Tibial nerve (tissue), 4 donors: Measurements from ENCODE around the gene MBOAT1. TPM values are rescaled to one million over a fixed set of nuclear protein-coding genes. Genes with fewer than 3 reads are reported as not detected.

Experiments used
- DNase-seq, 2 donors: peaks; one replicate each; pipeline ENCODE4 v3.0.0-alpha.2; 2019; ENCODE audit warnings: low spot score in 2 of 2
- H3K27ac ChIP-seq, 4 donors: fragments of 200-600 bp; sonication (generic) in 3 of 4; one replicate each; pipeline ENCODE4 v1.5.1; 2017 to 2019; ENCODE audit warnings: mild to moderate bottlenecking in 1 of 4
- H3K27me3 ChIP-seq, 2 donors: fragments of 200-600 bp; sonication (generic) in 1 of 2; one replicate each; pipeline versions ENCODE4 v1.5.1 to v1.6.0; 2017 to 2019
- H3K36me3 ChIP-seq, 3 donors: fragments of 200-600 bp; sonication (generic); one replicate each; pipeline ENCODE4 v1.5.1; 2018 to 2019
- H3K4me1 ChIP-seq, 4 donors: fragments of 200-600 bp; sonication (generic) in 3 of 4; one replicate each; pipeline ENCODE4 v1.5.1; 2017 to 2019
- H3K4me3 ChIP-seq, 4 donors: fragments of 200-600 bp; sonication (generic) in 3 of 4; one replicate each; pipeline ENCODE4 v1.5.1; 2017 to 2019; ENCODE audit warnings: mild to moderate bottlenecking in 1 of 4, moderate library complexity in 1 of 4
- H3K9me3 ChIP-seq, 4 donors: fragments of 200-600 bp; sonication (generic) in 3 of 4; one replicate each; pipeline ENCODE4 v1.5.1; 2017 to 2019
- EP300 ChIP-seq, 2 donors: sonication (generic); formaldehyde crosslinking; IDR thresholded peaks; one replicate each; pipeline ENCODE4 v1.6.1; 2017; ENCODE audit warnings: antibody characterized with exemption in 2 of 2, mild to moderate bottlenecking in 1 of 2
- POLR2A ChIP-seq, 2 donors: fragments of 450-650 bp; IDR thresholded peaks; one replicate each; pipeline ENCODE4 v1.6.1; 2017; ENCODE audit warnings: antibody characterized with exemption in 2 of 2, mild to moderate bottlenecking in 2 of 2, moderate library complexity in 2 of 2
- WGBS, 2 donors: methylation state at CpG; one replicate each; pipeline ENCODE4 v1.1.5; 2018; 5-methylcytosine and 5-hydroxymethylcytosine counted together
- total RNA-seq, 4 donors: library from RNA; depleted of rRNA; stranded (reverse); fragments of >200 nt; gene quantifications; one replicate each; pipeline ENCODE4 v1.1.0, GENCODE V29; 2016
- TF ChIP-seq, protein P1 (sequence below), 5 experiments: fragments of 200-600 bp in 3 of 5; fragments of 450-650 bp in 2 of 5; sonication (generic) in 3 of 5; IDR thresholded peaks; one replicate each; pipeline ENCODE4 v1.5.1; 2016 to 2019; ENCODE audit warnings: antibody characterized with exemption in 5 of 5, mild to moderate bottlenecking in 3 of 5, moderate library complexity in 2 of 5

MBOAT1 gene
- total RNA-seq, 4 donors from 2014 or later: 12.3 to 25.6 (median 19.2) TPM

DNA sequence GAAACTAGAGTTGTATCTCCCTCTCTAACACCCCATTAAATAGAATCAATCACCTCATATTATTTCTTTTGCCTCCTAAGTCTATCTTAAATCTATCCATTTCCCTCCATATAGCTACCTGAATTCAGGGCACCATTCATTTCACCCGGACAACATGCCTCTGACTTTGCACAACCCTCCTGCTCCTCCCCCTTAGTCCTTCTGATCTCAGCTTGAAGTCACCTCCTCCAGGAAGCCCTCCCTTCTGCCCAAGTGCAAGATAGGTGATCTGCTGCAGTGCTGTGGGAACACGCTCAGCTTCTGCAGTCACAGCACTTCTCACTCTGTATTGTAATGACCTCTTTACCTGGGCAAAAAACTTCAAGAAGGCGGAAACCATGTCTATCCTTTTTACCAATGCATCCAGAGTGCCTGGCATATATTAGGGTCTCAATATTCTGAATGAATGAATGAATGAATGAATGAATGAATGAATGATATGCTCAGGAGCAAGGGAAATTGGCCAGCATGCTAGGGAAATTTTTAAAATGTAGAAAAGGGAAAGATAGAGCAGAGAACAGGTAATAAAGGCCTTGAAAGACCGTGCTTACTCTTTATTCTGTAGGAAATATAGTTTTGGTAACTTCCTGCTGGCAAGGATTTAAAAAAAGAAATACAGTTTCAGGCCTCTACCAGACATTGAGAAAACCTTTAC lies 41.7 kb downstream of the MBOAT1 start:
- no peak for DNase-seq
- Histone ChIP-seq H3K27me3 (no peaks in the 10 kb centered on the region), H3K36me3 (peaks cover 0 to 7% (median 0%) of the 10 kb centered on the region in 3 donors), H3K4me3 (no peak overlapping the region), H3K27ac (peak overlapping the region in 1 of 4 donors; percentile 74), H3K4me1 (peaks cover 0 to 49% (median 8%) of the 10 kb centered on the region in 4 donors), H3K9me3 (no peaks in the 10 kb centered on the region)
- 80 to 96% methylated on average over 4 of the region's 4 CpGs for whole genome bisulfite sequencing, 2 donors
- TF ChIP-seq, protein P1, sequence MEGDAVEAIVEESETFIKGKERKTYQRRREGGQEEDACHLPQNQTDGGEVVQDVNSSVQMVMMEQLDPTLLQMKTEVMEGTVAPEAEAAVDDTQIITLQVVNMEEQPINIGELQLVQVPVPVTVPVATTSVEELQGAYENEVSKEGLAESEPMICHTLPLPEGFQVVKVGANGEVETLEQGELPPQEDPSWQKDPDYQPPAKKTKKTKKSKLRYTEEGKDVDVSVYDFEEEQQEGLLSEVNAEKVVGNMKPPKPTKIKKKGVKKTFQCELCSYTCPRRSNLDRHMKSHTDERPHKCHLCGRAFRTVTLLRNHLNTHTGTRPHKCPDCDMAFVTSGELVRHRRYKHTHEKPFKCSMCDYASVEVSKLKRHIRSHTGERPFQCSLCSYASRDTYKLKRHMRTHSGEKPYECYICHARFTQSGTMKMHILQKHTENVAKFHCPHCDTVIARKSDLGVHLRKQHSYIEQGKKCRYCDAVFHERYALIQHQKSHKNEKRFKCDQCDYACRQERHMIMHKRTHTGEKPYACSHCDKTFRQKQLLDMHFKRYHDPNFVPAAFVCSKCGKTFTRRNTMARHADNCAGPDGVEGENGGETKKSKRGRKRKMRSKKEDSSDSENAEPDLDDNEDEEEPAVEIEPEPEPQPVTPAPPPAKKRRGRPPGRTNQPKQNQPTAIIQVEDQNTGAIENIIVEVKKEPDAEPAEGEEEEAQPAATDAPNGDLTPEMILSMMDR (IDR thresholded peaks at IDR 0.05): no peak

DNA sequence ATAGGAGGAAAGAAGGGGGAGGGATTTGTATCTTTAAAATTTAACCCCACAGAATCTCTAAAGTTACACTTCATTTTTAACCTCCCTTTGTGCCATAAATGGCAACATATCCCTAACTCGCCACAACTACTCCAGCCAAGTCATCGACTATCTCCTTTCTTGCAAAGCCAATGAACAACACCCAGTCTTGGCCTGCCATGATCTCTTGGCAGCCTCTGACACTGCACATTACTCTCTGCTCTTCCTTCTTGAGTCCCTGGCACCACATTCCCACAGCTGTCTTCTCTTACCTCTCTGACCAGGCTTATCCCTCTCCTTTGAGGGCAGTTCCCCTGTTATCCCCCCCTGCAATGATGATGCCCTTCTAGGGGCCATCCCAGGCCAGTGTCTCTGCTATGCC lies 42.5 kb downstream of the MBOAT1 start:
- Histone ChIP-seq H3K4me3 (no peak overlapping the region), H3K4me1 (peaks cover 0 to 46% (median 8%) of the 10 kb centered on the region in 4 donors), H3K36me3 (peaks cover 0 to 7% (median 0%) of the 10 kb centered on the region in 3 donors), H3K9me3 (no peaks in the 10 kb centered on the region), H3K27me3 (no peaks in the 10 kb centered on the region), H3K27ac (peak overlapping the region in 2 of 4 donors; percentile 38 to 74)
- WGBS, 2 donors: 52% methylated on average over 2 of the region's 2 CpGs
- no peak for DNase-seq
- TF ChIP-seq, protein P1 (IDR thresholded peaks at IDR 0.05): no peak
- TF ChIP-seq POLR2A (IDR thresholded peaks at IDR 0.05) (no peak), EP300 (IDR thresholded peaks at IDR 0.05) (no peak)

DNA sequence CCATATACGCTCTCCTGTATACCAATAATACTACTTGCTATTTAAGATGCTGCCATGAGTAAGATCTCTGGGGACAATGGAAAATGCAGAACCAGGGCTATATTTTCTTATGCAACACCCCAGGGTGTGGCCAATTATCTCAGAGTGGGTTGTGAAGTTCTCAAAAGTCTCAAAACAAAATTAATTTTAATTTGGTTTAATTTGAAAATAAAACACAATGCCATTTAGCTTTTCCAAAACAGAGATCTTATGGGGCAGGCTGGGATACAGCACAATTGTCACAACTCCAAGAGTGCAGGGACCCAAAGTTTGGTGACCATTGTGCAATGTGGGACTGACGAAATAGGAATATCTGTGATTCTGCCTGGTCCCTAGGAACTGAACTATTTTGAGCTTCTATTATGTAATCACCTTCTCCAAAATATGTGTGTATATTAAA lies 43.1 kb downstream of the MBOAT1 start:
- H3K4me1 ChIP-seq: peaks cover 0 to 40% (median 6%) of the 10 kb centered on the region in 4 donors
- 63 to 73% methylated on average over 2 of the region's 2 CpGs for WGBS, 2 donors
- no peak overlapping the region for H3K4me3 ChIP-seq
- peak overlapping the region; percentile 4 to 74 (median 60) for H3K27ac ChIP-seq
- H3K36me3 ChIP-seq: peaks cover 0 to 7% (median 0%) of the 10 kb centered on the region in 3 donors
- H3K27me3 ChIP-seq: no peaks in the 10 kb centered on the region
- DNase-seq: peak in 1 of 2 donors; percentile 73
- peak in 1 of 2 donors; percentile 85 for TF ChIP-seq EP300 (IDR thresholded peaks at IDR 0.05)
- TF ChIP-seq, protein P1 (IDR thresholded peaks at IDR 0.05): no peak
- no peaks in the 10 kb centered on the region for H3K9me3 ChIP-seq

DNA sequence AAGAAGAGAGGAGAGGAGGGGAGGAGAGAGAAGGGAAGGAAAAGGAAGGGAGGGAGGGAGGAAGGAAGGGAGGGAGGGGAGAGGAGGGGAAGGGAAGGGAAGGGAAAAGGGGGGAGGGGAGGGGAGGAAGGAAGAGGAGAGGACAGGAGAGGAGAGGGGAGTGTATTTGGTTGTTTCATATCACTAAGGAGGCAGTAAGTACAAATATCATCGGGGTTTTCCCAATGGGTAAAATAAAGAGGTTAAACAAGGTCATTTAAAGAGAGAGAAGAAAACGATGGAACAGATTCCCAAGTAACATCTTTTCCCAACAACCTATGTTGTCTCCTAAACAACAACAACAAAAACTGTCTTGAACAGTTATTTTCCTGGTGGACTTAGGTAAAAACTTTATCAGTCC lies 43.6 kb downstream of the MBOAT1 start:
- 37 to 66% methylated on average over 2 of the region's 2 CpGs for WGBS, 2 donors
- TF ChIP-seq, protein P1 (IDR thresholded peaks at IDR 0.05): no peak
- TF ChIP-seq POLR2A (IDR thresholded peaks at IDR 0.05) (no peak), EP300 (IDR thresholded peaks at IDR 0.05) (no peak)
- Histone ChIP-seq H3K27me3 (no peaks in the 10 kb centered on the region), H3K9me3 (no peaks in the 10 kb centered on the region), H3K27ac (peak overlapping the region; percentile 4 to 74 (median 60)), H3K4me1 (peaks cover 0 to 36% (median 5%) of the 10 kb centered on the region in 4 donors), H3K4me3 (no peak overlapping the region), H3K36me3 (peaks cover 0 to 7% (median 0%) of the 10 kb centered on the region in 3 donors)
- DNase-seq: no peak

DNA sequence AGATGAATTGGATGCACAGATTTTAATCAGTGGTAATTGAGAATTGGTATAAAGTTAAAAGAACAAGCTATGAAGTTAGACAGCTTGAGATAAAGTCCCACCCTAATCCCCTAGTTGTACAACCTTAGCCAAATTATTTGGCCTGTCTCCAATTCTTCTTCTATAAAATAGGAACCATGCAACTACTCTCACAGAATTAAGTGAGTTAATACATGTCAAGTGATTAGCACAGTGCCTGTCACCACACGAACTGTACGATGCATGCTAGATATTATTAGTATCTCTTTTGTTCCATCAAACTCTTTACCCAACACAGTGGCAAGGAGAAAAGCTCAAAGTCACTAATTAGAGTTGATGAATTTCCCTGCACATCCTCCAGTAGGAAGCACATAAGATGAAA lies 44.7 kb downstream of the MBOAT1 start:
- no peaks in the 10 kb centered on the region for H3K9me3 ChIP-seq
- TF ChIP-seq, protein P1 (IDR thresholded peaks at IDR 0.05): no peak
- no peak for TF ChIP-seq POLR2A (IDR thresholded peaks at IDR 0.05)
- TF ChIP-seq EP300 (IDR thresholded peaks at IDR 0.05): no peak
- H3K27me3 ChIP-seq: no peaks in the 10 kb centered on the region
- 72 to 79% methylated on average over 2 of the region's 2 CpGs for WGBS, 2 donors
- H3K4me1 ChIP-seq: peaks cover 0 to 27% (median 4%) of the 10 kb centered on the region in 4 donors
- no peak overlapping the region for H3K4me3 ChIP-seq
- H3K27ac ChIP-seq: peak overlapping the region in 1 of 4 donors; percentile 74
- peaks cover 0 to 7% (median 0%) of the 10 kb centered on the region in 3 donors for H3K36me3 ChIP-seq
- no peak for DNase-seq
